DOHH2 (cell line): ENCODE results near the gene PAK2.

Experiments
- EZH2phosphoT487 ChIP-seq: fragments of 200-600 bp; sonication (generic); IDR thresholded peaks from 2 replicates; pipeline ENCODE4 v1.6.1; 2017; ENCODE audit warnings: borderline replicate concordance, mild to moderate bottlenecking, antibody characterized with exemption, low read length, moderate library complexity, mixed read lengths
- TF ChIP-seq, protein P1 (sequence below): fragments of 200-600 bp; sonication (generic); IDR thresholded peaks from one replicate; pipeline ENCODE4 v1.5.1; 2014; ENCODE audit warnings: antibody characterized with exemption, mild to moderate bottlenecking, low read depth, low read length; ENCODE audit not compliant: poor library complexity, severe bottlenecking

- TF ChIP-seq, protein P1, sequence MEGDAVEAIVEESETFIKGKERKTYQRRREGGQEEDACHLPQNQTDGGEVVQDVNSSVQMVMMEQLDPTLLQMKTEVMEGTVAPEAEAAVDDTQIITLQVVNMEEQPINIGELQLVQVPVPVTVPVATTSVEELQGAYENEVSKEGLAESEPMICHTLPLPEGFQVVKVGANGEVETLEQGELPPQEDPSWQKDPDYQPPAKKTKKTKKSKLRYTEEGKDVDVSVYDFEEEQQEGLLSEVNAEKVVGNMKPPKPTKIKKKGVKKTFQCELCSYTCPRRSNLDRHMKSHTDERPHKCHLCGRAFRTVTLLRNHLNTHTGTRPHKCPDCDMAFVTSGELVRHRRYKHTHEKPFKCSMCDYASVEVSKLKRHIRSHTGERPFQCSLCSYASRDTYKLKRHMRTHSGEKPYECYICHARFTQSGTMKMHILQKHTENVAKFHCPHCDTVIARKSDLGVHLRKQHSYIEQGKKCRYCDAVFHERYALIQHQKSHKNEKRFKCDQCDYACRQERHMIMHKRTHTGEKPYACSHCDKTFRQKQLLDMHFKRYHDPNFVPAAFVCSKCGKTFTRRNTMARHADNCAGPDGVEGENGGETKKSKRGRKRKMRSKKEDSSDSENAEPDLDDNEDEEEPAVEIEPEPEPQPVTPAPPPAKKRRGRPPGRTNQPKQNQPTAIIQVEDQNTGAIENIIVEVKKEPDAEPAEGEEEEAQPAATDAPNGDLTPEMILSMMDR, result no peak
- no peak for TF ChIP-seq EZH2phosphoT487
Measured at GRCh38 chr3:196706731-196707130, 32.9 kb upstream of the PAK2 start.
